Trophoblast cell (in vitro differentiated cells and primary cell): ENCODE data around the gene FAM227A.

Source experiments
- DNase-seq, 2 donors: peaks; one replicate each; pipeline ENCODE4 v3.0.0-alpha.2; 2016
- H2AFZ ChIP-seq: 2 replicates; pipeline ENCODE4 v1.6.1; 2013; ENCODE audit warnings: low read length, moderate library complexity, mild to moderate bottlenecking; ENCODE audit not compliant: insufficient read depth, poor library complexity
- H2AK5ac ChIP-seq: 2 replicates; pipeline ENCODE4 v1.6.1; 2013; ENCODE audit warnings: mild to moderate bottlenecking, low read length
- H2BK120ac ChIP-seq: 2 replicates; pipeline ENCODE4 v1.6.1; 2013; ENCODE audit warnings: low read length, mild to moderate bottlenecking, moderate library complexity; ENCODE audit not compliant: insufficient read depth, poor library complexity
- H2BK12ac ChIP-seq: 2 replicates; pipeline ENCODE4 v1.6.1; 2013; ENCODE audit warnings: mild to moderate bottlenecking, low read length, moderate library complexity
- H2BK5ac ChIP-seq: 2 replicates; pipeline ENCODE4 v1.6.1; 2013; ENCODE audit warnings: low read length, low read depth, moderate library complexity, mild to moderate bottlenecking; ENCODE audit not compliant: poor library complexity
- H3K14ac ChIP-seq: 2 replicates; pipeline ENCODE4 v1.6.1; 2013; ENCODE audit warnings: mild to moderate bottlenecking, low read length
- H3K18ac ChIP-seq: 2 replicates; pipeline ENCODE4 v1.6.1; 2013; ENCODE audit warnings: mild to moderate bottlenecking, low read length
- H3K23ac ChIP-seq: 2 replicates; pipeline ENCODE4 v1.6.1; 2013; ENCODE audit warnings: low read length
- H3K27ac ChIP-seq: 2 replicates; pipeline ENCODE4 v1.5.1; 2013; ENCODE audit warnings: low read depth, mild to moderate bottlenecking, inconsistent platforms, low read length, moderate library complexity
- H3K27me3 ChIP-seq: 2 replicates; pipeline ENCODE4 v1.6.1; 2013; ENCODE audit warnings: inconsistent platforms, mild to moderate bottlenecking, low read length, moderate library complexity; ENCODE audit not compliant: insufficient read depth
- H3K36me3 ChIP-seq, 2 experiments: 1 replicate in 1 of 2; 2 replicates in 1 of 2; pipeline ENCODE4 v1.6.1; 2013; ENCODE audit warnings: low read length in 2 of 2, mild to moderate bottlenecking in 2 of 2, moderate library complexity in 1 of 2; ENCODE audit not compliant: insufficient read depth in 2 of 2, control insufficient read depth in 1 of 2
- H3K4ac ChIP-seq: 2 replicates; pipeline ENCODE4 v1.6.1; 2013; ENCODE audit warnings: low read depth, mild to moderate bottlenecking, low read length, moderate library complexity
- H3K4me1 ChIP-seq, 2 experiments: 1 replicate in 1 of 2; 2 replicates in 1 of 2; pipeline ENCODE4 v1.6.1; 2013; ENCODE audit warnings: low read length in 2 of 2, mild to moderate bottlenecking in 2 of 2, moderate library complexity in 1 of 2; ENCODE audit not compliant: insufficient read depth in 2 of 2, control insufficient read depth in 1 of 2
- H3K4me2 ChIP-seq: 2 replicates; pipeline ENCODE4 v1.6.1; 2013; ENCODE audit warnings: inconsistent platforms, mild to moderate bottlenecking, low read length, moderate library complexity
- H3K4me3 ChIP-seq: 2 replicates; pipeline ENCODE4 v1.5.1; 2013; ENCODE audit warnings: mild to moderate bottlenecking, low read depth, low read length, inconsistent platforms
- H3K79me1 ChIP-seq: one replicate; pipeline ENCODE4 v1.6.1; 2013; ENCODE audit warnings: low read length
- H3K79me2 ChIP-seq: 2 replicates; pipeline ENCODE4 v1.6.1; 2013; ENCODE audit warnings: low read length, mild to moderate bottlenecking; ENCODE audit not compliant: control insufficient read depth, insufficient read depth, poor library complexity
- H3K9ac ChIP-seq: 2 replicates; pipeline ENCODE4 v1.6.1; 2013; ENCODE audit warnings: mild to moderate bottlenecking, low read length
- H3K9me3 ChIP-seq: 2 replicates; pipeline ENCODE4 v1.6.1; 2013; ENCODE audit warnings: low read depth, mild to moderate bottlenecking, control low read depth, inconsistent platforms, low read length; ENCODE audit not compliant: insufficient read depth
- H4K12ac ChIP-seq: 2 replicates; pipeline ENCODE4 v1.6.1; 2013; ENCODE audit warnings: low read depth, mild to moderate bottlenecking, low read length, moderate library complexity
- H4K8ac ChIP-seq: 2 replicates; pipeline ENCODE4 v1.6.1; 2013; ENCODE audit warnings: low read depth, mild to moderate bottlenecking, low read length, moderate library complexity
- H4K91ac ChIP-seq: one replicate; pipeline ENCODE4 v1.6.1; 2013; ENCODE audit warnings: low read depth, mild to moderate bottlenecking, low read length, moderate library complexity
- WGBS: extraction: QIAGEN DNeasy Blood & Tissue Kit; methylation state at CpG from one replicate; pipeline ENCODE4 v1.1.7; 2013; ENCODE audit warnings: missing lambda C conversion rate; ENCODE audit not compliant: insufficient read length, insufficient coverage; ENCODE audit errors: extremely low coverage; 5-methylcytosine and 5-hydroxymethylcytosine counted together

The FAM227A gene

DNA sequence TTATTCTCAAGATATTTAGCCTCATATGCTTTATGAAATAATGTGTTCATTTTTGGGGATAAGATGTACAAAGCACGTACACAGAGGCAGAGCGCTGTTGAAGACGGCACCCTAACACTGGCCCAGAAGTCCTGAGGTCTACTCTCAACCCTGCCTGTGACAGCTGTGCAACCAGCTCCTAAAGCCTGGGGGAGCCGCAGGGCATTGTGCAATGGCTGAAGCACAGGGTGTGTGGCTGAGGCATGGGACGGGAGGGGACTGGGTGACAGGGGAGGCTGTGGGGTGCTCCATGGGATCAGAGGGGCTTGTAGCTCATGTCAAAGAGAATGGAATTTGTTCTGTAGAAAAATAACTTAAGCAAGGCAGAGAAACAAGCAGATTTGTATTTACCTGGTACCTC lies 27.7 kb downstream of the FAM227A start:
- H3K23ac ChIP-seq: no peak overlapping the region
- no peaks in the 10 kb centered on the region for H3K27me3 ChIP-seq
- no peak overlapping the region for H4K12ac ChIP-seq
- no peak overlapping the region for H2BK12ac ChIP-seq
- no peak overlapping the region for H4K8ac ChIP-seq
- H3K14ac ChIP-seq: no peak overlapping the region
- H2AFZ ChIP-seq: no peak overlapping the region
- H3K9ac ChIP-seq: no peak overlapping the region
- no peaks in the 10 kb centered on the region for H3K79me2 ChIP-seq
- no peak overlapping the region for H2BK120ac ChIP-seq
- H2BK5ac ChIP-seq: no peak overlapping the region
- no peak overlapping the region for H3K4ac ChIP-seq
- peak; percentile 62 to 71 for DNase-seq
- no CpG with 5 or more reads among the region's 5 CpGs for WGBS
- H2AK5ac ChIP-seq: no peak overlapping the region
- no peak overlapping the region for H3K4me2 ChIP-seq
- H3K36me3 ChIP-seq: no peaks in the 10 kb centered on the region
- H3K4me1 ChIP-seq: no peaks in the 10 kb centered on the region
- H3K9me3 ChIP-seq: no peaks in the 10 kb centered on the region
- H3K18ac ChIP-seq: no peak overlapping the region
- H3K4me3 ChIP-seq: no peak overlapping the region
- H3K27ac ChIP-seq: no peak overlapping the region
- no peak overlapping the region for H4K91ac ChIP-seq
- no peaks in the 10 kb centered on the region for H3K79me1 ChIP-seq

GRCh38 chr22:38623351-38623750 lies 32.8 kb downstream of the FAM227A start:
- Histone ChIP-seq H4K12ac (no peak overlapping the region), H3K4me3 (no peak overlapping the region), H3K79me1 (no peaks in the 10 kb centered on the region), H2BK12ac (no peak overlapping the region), H3K4me1 (no peaks in the 10 kb centered on the region), H2BK120ac (no peak overlapping the region), H2AK5ac (no peak overlapping the region), H3K79me2 (no peaks in the 10 kb centered on the region), H4K91ac (no peak overlapping the region), H3K27me3 (no peaks in the 10 kb centered on the region), H3K18ac (no peak overlapping the region), H3K4me2 (no peak overlapping the region), H3K4ac (no peak overlapping the region), H3K14ac (no peak overlapping the region), H3K9me3 (no peaks in the 10 kb centered on the region), H3K27ac (no peak overlapping the region), H3K9ac (no peak overlapping the region), H4K8ac (no peak overlapping the region), H3K36me3 (no peaks in the 10 kb centered on the region), H2AFZ (no peak overlapping the region), H2BK5ac (no peak overlapping the region), H3K23ac (no peak overlapping the region)
- WGBS: no CpG with 5 or more reads among the region's 4 CpGs
- no peak for DNase-seq

DNA sequence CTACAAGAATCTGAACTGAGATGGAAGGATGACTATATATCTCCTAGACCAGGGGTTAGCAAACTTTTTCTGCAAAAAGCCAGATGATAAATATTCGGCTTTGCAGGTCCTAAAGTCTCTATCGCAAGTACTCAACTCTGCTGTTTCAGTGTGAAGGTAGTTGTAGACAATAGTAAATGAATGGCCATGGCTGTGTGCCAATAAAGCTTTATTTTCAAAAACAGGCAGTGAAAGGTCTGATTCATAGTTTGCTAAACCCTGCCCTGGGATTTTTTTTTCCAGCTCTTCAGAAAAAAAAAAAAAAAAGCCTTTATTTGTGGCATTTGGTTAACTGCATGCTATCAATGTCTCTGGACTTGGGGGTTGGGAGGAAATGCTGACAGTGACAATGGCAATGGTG lies 37.5 kb downstream of the FAM227A start:
- Histone ChIP-seq H3K4me1 (no peaks in the 10 kb centered on the region), H3K4me3 (no peak overlapping the region), H4K8ac (no peak overlapping the region), H3K79me2 (no peaks in the 10 kb centered on the region), H3K79me1 (no peaks in the 10 kb centered on the region), H3K23ac (no peak overlapping the region), H4K12ac (no peak overlapping the region), H3K27me3 (no peaks in the 10 kb centered on the region), H3K18ac (no peak overlapping the region), H4K91ac (no peak overlapping the region), H3K27ac (no peak overlapping the region), H2AK5ac (no peak overlapping the region), H2BK5ac (no peak overlapping the region), H3K4ac (no peak overlapping the region), H3K9ac (no peak overlapping the region), H2AFZ (no peak overlapping the region), H2BK120ac (no peak overlapping the region), H3K36me3 (no peaks in the 10 kb centered on the region), H3K14ac (no peak overlapping the region), H3K4me2 (no peak overlapping the region), H3K9me3 (no peaks in the 10 kb centered on the region), H2BK12ac (no peak overlapping the region)
- DNase-seq: no peak
- WGBS: no CpG with 5 or more reads among the region's 2 CpGs

GRCh38 chr22:38618258-38618657 lies 37.9 kb downstream of the FAM227A start:
- no peak overlapping the region for H3K4me2 ChIP-seq
- no peak overlapping the region for H2BK120ac ChIP-seq
- H3K23ac ChIP-seq: no peak overlapping the region
- no peaks in the 10 kb centered on the region for H3K4me1 ChIP-seq
- H3K36me3 ChIP-seq: no peaks in the 10 kb centered on the region
- no peaks in the 10 kb centered on the region for H3K79me1 ChIP-seq
- no peak overlapping the region for H3K14ac ChIP-seq
- H3K9me3 ChIP-seq: no peaks in the 10 kb centered on the region
- no peak overlapping the region for H3K9ac ChIP-seq
- H3K27me3 ChIP-seq: no peaks in the 10 kb centered on the region
- no peak for DNase-seq
- WGBS: no CpG with 5 or more reads among the region's 1 CpG
- H4K91ac ChIP-seq: no peak overlapping the region
- no peak overlapping the region for H3K4me3 ChIP-seq
- H4K8ac ChIP-seq: no peak overlapping the region
- no peaks in the 10 kb centered on the region for H3K79me2 ChIP-seq
- H2AFZ ChIP-seq: no peak overlapping the region
- H2AK5ac ChIP-seq: no peak overlapping the region
- no peak overlapping the region for H3K18ac ChIP-seq
- no peak overlapping the region for H4K12ac ChIP-seq
- H3K4ac ChIP-seq: no peak overlapping the region
- H2BK5ac ChIP-seq: no peak overlapping the region
- H3K27ac ChIP-seq: no peak overlapping the region
- no peak overlapping the region for H2BK12ac ChIP-seq
